T-helper 2 cell treated with Interferon-gamma antibody and Interleukin-4, amounts not matched to agents 100 ng/mL and 5 ng/mL, for 36 hours (primary cell): ENCODE data around the gene ZKSCAN5. TPM values are rescaled to one million over a fixed set of nuclear protein-coding genes. Genes with fewer than 3 reads are reported as not detected.
"Not testable (repeated sequence)": the region's sequence is repeated elsewhere in the genome, so short reads cannot be mapped to it uniquely, and the experiment has no call there.

Source experiments
- intact Hi-C: fragments of 100-400 bp; cut with micrococcal nuclease; formaldehyde crosslinking; loops from one replicate; pipeline ENCODE4 v1.15.1; 2023
- total RNA-seq: library from RNA; stranded (reverse); gene quantifications from 2 replicates; pipeline ENCODE4 v1.2.3, GENCODE V29; 2022

Gene ZKSCAN5
- total RNA-seq, 1 donor from 2014 or later: 11.4 TPM

DNA sequence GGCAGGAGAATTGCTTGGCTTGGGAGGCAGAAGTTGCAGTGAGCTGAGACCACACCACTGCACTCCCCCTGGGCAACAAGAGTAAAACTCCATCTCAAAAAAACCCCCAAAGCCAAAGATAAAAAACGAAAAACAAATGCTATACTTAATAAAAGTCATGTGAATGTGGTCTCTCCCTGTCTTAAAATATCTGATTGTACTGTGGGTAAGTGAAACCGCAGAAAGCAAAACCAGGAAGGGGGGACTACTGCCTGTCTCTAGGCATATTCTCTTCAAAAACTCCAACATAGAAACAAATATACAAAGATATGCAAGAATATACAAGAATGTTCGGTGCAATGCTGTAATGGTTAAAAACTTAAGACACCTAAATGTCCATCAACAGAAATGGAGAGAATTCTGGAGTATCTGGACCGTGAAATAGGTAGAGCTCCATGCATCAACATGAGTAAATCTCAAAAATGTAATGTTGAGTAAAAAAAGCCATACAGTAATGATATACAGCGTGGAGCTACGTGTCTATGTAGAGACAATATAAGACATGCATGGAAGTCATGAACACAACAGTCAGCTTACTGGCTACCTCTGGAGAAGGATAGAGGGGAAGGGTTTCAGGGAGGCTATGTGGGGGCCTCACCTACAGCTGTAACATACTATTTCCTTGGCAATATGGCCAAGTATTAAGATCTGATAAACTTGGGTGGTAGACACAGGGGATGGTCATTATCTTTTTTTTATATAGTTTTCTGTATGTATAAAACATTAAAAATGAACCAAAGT is 6.5 kb upstream of the ZKSCAN5 start:
- intact Hi-C loops: no loop called here

GRCh38 chr7:99498546-99498944 is 5.9 kb upstream of the ZKSCAN5 start:
- intact Hi-C loops: no loop called here

DNA sequence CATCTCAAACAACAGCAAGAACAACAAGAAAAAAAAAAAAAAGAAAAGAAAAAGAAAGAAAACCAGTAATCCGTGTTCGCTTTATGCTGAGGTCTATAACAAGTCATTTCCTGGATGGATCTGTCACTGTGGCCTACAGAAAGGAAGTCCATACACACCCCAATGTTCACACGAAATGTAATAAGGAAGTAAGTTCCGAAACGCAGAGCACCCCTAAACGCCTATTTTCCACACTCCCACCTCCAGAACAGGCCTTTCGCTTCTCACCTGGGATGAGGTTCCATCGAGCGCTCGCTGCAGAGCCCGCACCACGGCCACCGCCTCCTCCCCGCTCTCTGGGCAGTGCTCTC is 5.1 kb upstream of the ZKSCAN5 start:
- intact Hi-C loops: loop anchor here (1.0 kb wide), 1 partner anchor 53 kb away; the partner anchor contains the start of gene FAM200A

DNA sequence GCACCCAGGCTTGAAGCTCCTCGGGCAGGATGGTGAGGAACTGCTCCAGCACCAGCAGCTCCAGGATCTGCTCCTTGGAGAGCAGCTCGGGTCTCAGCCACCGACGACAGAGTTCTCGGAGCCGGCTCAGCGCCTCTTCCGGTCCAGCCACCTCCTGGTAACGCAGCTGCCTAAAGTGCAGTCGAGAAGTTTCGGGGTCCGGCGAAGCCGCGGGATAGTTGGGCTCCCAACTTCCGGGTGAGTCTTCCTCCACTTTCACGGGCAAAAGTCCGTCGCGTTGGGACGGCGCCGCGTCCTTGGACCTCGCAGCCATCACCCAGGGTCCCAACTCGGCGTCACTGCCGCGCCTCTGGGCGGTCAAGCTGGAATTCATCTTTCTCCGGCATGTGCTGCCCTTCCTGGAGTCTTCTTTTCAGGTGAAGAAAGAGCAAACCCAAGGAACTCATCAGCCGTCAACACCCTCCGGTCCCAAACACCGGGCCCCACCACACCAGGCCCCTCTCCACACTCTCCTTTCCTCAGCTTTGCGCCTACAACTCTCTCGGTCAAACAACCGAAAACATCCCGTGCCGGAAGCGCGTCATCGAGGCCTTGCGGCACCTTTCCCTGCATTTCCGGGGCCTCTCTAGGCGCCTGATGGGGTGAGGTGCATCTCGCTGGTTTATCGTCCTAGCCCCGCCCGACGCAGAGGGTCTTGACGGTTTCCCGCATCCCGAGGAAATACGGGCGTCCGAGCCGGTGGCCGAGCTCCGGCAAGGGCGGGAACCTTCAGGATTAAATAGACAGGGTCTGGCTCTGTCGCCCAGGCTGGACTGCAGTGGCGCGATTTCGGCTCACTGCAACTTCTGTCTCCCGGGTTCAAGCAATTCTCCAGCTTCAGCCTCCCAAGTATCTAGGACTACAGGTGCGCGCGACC is 4.5 kb upstream of the ZKSCAN5 start, which contains the start of gene ZNF394:
Gene ZNF394, minus strand, starts transcription at position 561 of the 916 bp plus-strand sequence. Its CDS starts 188 bp downstream, at position 373.
- intact Hi-C loops: loop anchor here (1.0 to 5.0 kb wide), 5 partner anchors 28 to 582 kb away; partner anchors contain the start of genes FAM200A, ZNF3, ZNF655 and ZNF789

DNA sequence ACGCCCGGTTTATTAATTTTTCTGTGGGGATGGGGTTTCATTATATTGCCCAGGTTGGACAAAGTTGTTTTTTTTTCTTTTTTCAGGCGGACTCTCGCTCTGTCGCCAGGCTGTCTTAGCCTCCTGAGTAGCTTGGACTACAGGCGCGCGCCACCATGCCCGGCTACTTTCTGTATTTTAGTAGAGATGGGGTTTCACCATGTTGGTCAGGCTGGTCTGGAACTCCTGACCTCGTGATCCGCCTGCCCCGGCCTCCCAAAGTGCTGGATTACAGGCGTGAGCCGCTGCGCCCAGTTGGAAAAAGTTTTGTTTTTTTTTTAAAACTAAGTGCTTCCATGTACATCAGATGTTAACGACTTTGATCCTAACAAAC is 3.8 kb upstream of the ZKSCAN5 start:
- intact Hi-C loops: loop anchor here (1.0 to 5.0 kb wide), 4 partner anchors 28 to 582 kb away; partner anchors contain the start of genes ZNF3, ZNF655, ZNF789 and ZSCAN25

DNA sequence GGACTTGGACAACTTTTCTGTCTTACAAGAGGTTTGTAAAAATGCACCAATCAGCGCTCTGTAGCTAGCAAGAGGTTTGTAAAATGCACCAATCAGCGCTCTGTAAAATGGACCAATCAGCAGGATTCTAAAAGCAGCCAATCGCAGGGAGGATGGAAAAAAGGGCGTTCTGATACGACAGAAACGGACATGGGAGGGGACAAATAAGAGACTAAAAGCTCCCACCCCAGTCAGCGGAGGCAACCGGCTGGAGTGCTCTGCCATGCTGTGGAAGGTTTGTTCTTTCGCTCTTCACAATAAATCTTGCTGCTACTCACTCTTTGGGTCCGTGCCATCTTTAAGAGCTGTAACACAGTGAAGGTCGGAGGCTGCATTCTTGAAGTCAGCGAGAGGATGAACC is 3.2 kb upstream of the ZKSCAN5 start:
- intact Hi-C loops: loop anchor here (5.0 kb wide), 1 partner anchor 581 kb away; the partner anchor contains the start of gene ZNF3

DNA sequence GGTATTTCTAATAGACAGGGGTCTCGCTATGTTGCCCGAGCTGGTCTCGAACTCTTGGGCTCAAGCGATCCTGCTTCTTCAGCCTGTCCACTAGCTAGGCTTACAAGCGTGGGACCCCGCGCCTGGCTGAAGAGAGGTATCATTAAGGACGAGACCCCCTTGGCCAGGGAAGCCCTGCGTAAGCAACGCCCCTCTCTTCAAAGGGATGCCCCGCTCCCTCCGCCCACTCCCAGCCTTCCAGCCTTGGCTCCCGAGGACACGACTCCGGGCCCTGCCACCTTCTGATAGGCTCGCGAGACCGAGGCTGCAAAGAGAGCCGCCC is 220 bp upstream of the ZKSCAN5 start:
- intact Hi-C loops: loop anchor here (1.0 to 5.0 kb wide), 7 partner anchors 32 to 925 kb away; partner anchors contain the start of genes BUD31, CPSF4, MEPCE and PDAP1

DNA sequence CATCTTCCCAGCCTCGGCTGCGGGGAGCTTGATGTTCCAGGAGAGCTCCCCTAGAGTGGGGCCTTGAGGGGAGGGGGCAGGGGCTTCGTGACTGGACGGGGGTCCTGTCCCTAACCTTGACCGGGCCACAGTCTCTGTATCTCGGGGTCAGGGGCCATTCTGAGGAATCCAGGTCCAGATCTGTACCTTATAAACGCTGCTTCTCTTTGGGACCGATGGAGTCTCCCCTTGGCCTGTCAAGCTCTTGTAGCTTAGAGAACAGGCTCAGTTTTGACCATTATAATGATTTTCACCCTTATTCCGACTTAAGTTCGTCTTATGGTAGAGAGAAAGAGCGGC is 831 bp downstream of the ZKSCAN5 start:
- intact Hi-C loops: loop anchor here (1.0 to 5.0 kb wide), 5 partner anchors 66 to 924 kb away; partner anchors contain the start of genes CPSF4, MEPCE, PTCD1 and SMURF1

- intact Hi-C loops: no loop called here
Observed at GRCh38 chr7:99514050-99514449, 9.6 kb downstream of the ZKSCAN5 start.

GRCh38 chr7:99521399-99521798 is 16.9 kb downstream of the ZKSCAN5 start:
- intact Hi-C loops: no loop called here

DNA sequence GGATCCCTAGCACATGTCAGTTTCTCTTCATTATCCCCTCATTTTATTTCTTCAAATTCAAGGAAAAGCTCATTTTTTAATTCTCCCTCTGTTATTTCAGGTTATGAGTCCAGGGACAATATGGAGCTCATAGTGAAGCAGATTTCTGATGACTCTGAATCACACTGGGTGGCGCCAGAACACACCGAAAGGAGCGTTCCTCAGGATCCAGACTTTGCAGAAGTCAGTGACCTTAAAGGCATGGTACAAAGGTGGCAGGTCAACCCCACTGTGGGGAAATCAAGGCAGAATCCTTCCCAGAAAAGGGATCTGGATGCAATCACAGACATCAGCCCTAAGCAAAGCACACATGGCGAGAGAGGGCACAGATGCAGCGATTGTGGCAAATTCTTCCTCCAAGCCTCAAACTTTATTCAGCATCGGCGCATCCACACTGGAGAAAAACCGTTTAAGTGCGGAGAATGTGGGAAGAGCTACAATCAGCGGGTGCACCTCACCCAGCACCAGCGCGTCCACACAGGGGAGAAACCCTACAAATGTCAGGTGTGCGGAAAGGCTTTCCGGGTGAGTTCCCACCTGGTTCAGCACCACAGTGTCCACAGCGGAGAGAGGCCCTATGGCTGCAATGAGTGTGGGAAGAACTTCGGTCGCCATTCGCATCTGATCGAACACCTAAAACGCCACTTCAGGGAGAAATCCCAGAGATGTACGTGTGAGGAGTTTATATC is 21.4 kb downstream of the ZKSCAN5 start:
- intact Hi-C loops: no loop called here

GRCh38 chr7:99531354-99531765 is 26.9 kb downstream of the ZKSCAN5 start:
- intact Hi-C loops: no loop called here

DNA sequence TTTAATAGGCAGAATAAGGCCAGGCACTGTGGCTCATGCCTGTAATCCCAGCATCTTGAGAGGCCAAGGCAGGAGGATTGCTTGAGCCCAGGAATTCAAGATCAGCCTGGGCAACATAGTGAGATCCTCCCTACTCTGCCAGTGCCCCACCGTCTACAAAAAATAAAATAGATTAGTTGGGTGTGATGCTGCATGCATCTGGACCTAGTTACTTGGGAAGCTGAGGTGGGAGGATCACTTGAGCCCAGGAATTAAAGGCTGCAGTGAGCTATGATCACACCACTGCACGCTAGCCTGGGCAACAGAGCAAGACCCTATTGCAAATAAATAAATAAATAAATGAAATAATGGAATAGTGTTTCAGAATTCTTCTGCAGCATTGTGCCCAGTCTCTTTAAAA is 31.2 kb downstream of the ZKSCAN5 start:
- intact Hi-C loops: no loop called here

DNA sequence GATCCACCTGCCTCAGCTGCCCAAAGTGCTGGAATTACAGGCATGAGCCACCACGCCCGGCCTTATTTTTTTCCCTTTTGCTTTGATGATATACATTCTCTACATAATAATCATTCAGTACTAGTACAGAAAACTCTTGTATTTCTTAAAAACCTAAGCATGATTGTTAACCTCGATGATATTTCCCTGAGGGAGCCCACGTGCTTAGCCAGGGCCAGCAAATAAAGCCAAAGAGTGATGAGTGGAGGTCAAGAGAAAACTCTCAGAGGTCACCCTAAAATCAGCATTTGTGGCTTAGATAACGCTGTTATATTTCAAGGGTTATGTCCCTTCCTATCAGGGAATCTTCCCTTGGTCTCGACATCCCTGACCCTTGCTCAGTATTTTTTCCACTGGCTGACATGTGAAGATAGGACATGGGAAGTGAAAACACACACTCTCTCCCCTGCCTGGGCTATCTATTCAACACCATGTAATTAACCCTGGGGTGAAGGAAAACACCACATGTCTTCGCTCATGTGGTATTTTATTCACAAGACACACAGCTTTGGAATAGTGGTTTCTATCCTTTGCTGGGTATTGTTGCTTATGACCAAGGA is 34.9 kb downstream of the ZKSCAN5 start:
- intact Hi-C loops: no loop called here

DNA sequence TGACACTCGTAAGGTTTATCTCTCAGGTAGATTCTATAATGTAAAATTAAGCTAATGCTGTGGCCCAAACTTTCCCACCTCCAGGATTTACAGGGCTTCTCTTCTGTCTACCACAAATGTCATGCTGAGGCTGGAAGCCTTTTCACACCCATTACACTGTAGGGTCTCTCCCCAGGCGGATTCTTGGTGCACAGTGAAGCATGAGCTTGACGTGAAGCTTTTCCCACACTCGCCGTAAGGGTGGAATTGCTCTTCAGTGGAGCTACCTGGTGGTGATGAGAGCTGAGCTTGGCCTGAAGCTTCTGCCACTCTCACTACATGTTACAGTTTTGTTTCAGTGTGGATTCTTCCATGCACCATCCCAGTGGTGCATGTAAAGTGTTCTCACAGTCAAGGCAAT is 36.1 kb downstream of the ZKSCAN5 start:
- intact Hi-C loops: no loop called here

- intact Hi-C loops: no loop called here
Observed at GRCh38 chr7:99541212-99541611, 36.8 kb downstream of the ZKSCAN5 start.

DNA sequence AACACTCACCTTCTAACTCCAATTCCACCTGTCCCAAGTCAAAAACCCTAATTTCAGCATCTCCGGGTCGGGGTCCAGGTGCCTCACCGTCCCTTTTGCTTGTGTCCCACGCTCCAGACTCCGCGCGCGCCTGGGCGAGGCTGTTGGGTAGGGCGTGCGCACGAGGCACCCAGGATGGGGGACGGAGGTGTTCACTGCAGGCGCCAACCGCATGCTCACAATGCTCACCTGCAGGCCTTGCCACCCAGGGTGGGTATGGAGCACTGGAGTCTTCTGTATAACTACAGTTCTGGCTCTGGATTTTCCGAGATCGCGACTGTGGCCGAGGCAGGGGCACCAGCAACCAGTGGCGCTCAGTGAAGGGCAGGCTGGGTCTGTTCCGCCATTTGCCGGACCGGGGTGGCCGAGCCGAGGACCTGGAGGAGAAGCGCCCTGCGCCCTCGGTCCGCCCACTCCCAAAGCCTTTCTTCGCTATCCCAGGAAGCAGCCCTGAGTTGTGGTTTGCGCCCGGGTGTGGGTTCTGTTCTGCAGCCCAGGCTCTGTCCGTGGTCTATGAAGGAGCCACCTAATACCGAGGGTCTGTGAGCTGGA is 38.7 kb downstream of the ZKSCAN5 start:
- intact Hi-C loops: no loop called here

DNA sequence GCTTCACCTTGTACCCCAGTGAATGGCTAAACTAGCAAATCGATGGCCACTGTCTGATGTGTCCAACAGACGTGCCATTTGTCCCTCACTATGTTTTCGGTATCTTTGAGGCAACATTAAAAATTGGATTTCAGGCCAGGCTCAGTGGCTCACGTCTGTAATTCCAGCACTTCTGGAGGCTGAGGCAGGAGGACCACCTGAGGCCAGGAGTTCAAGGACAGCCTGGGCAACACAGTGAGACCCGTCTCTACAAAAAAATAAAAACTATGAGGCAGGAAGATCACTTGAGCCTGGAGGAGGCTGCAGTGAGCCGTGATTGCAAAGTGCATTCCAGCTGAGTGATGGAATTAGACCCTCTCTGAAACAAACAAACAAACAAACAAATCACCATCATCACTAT is 39.5 kb downstream of the ZKSCAN5 start:
- intact Hi-C loops: no loop called here

DNA sequence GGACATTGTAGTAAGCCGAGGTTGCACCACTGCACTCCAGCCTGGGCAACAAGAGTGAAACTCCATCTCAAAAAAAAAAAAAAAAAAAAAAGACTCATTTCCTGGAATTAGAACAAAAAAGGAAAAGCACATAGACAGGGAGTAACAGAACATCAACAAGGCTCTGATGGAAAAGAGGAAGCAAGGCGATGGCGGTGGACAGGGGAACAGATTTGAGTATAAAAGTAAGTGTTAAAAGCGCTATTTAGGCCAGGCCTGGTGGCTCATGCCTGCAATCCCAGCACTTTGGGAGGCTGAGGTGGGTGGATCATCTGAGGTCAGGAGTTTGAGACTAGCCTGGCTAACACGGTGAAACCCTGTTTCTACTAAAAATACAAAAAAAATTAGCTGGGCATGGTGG is 40.8 kb downstream of the ZKSCAN5 start:
- intact Hi-C loops: not testable (repeated sequence)

DNA sequence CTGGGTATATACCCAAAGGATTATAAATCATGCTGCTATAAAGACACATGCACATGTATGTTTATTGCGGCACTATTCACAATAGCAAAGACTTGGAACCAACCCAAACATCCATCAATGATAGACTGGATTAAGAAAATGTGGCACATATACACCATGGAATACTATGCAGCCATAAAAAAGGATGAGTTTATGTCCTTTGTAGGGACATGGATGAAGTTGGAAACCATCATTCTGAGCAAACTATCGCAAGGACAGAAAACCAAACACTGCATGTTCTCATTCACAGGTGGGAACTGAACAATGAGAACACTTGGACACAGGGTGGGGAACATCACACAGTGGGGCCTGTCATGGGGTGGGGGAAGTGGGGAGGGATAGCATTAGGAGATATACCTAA is 45.1 kb downstream of the ZKSCAN5 start:
- intact Hi-C loops: not testable (repeated sequence)
